ENCODE measurements around the gene SLC36A4.

GRCh38 chr11:93209466-93209865 lies 11.7 kb upstream of the SLC36A4 start:
- TF ChIP-seq CTCF (conservative IDR thresholded peaks at IDR 0.05; ENCODE audit: low read depth, low read length) (no peak), POLR2A (IDR thresholded peaks at IDR 0.05; ENCODE audit: low read depth, low read length) (no peak), USF2 (IDR thresholded peaks at IDR 0.05; ENCODE audit: low read depth, low read length) (no peak), CEBPB (IDR thresholded peaks at IDR 0.05; ENCODE audit: low read depth, low read length) (no peak), SMC3 (IDR thresholded peaks at IDR 0.05; ENCODE audit: low read depth, low read length) (no peak), RAD21 (IDR thresholded peaks at IDR 0.05; ENCODE audit: low read length) (no peak), MXI1 (IDR thresholded peaks at IDR 0.05; ENCODE audit: borderline replicate concordance, low read depth, low read length) (no peak), BHLHE40 (IDR thresholded peaks at IDR 0.05; ENCODE audit: low read depth, low read length) (no peak), ELK1 (IDR thresholded peaks at IDR 0.05; ENCODE audit: borderline replicate concordance, low read depth, low read length) (no peak), MAZ (IDR thresholded peaks at IDR 0.05; ENCODE audit: borderline replicate concordance, low read depth, low read length) (no peak), RCOR1 (IDR thresholded peaks at IDR 0.05; ENCODE audit: insufficient replicate concordance, low read length) (no peak), RFX5 (IDR thresholded peaks at IDR 0.05; ENCODE audit: low read depth, low read length) (no peak), FOS (IDR thresholded peaks at IDR 0.05; ENCODE audit: low read depth, low read length) (no peak)

All from IMR-90 (cell line).